ENCODE results near the gene LAMC3. TPM values are rescaled to one million over a fixed set of nuclear protein-coding genes. Genes with fewer than 3 reads are reported as not detected.
A peak's percentile ranks its signal among the peaks of the same experiment; 100 is the strongest.
"Not testable (repeated sequence)": the region's sequence is repeated elsewhere in the genome, so short reads cannot be mapped to it uniquely, and the experiment has no call there.

LAMC3 gene
- total RNA-seq, 1 experiment from 2014 or later: 91.8 TPM

GRCh38 chr9:131097948-131098278, 88.9 kb downstream of the LAMC3 start:
- Histone ChIP-seq H3K4me3 (ENCODE audit: insufficient read depth, low read depth, low read length) (no peak overlapping the region), H3K36me3 (replicated peaks; ENCODE audit: control insufficient read depth, insufficient read depth, low read length) (peaks cover 3% of the 10 kb centered on the region; the same call in 1 of the 2 replicates), H3K27me3 (ENCODE audit: control insufficient read depth, insufficient read depth, low read length) (no peaks in the 10 kb centered on the region)
- DNase-seq: peak; percentile 60

GRCh38 chr9:131098391-131099101, 89.6 kb downstream of the LAMC3 start:
- Histone ChIP-seq H3K4me3 (ENCODE audit: insufficient read depth, low read depth, low read length) (no peak overlapping the region), H3K36me3 (replicated peaks; ENCODE audit: control insufficient read depth, insufficient read depth, low read length) (peaks cover 3% of the 10 kb centered on the region; the same call in 1 of the 2 replicates), H3K27me3 (ENCODE audit: control insufficient read depth, insufficient read depth, low read length) (no peaks in the 10 kb centered on the region)
- DNase-seq: peak; percentile 75

- H3K27me3 ChIP-seq (ENCODE audit: control insufficient read depth, insufficient read depth, low read length): no peaks in the 10 kb centered on the region
- H3K4me3 ChIP-seq (ENCODE audit: insufficient read depth, low read depth, low read length): no peak overlapping the region
- DNase-seq: peak; percentile 38
- peaks cover 3% of the 10 kb centered on the region; the same call in 1 of the 2 replicates for H3K36me3 ChIP-seq (replicated peaks; ENCODE audit: control insufficient read depth, insufficient read depth, low read length)
These were observed 90.2 kb downstream of the LAMC3 start for GRCh38 chr9:131099102-131099606.

- H3K27me3 ChIP-seq (ENCODE audit: control insufficient read depth, insufficient read depth, low read length); H3K4me3 ChIP-seq (ENCODE audit: insufficient read depth, low read depth, low read length); H3K36me3 ChIP-seq (replicated peaks; ENCODE audit: control insufficient read depth, insufficient read depth, low read length); DNase-seq: not testable (repeated sequence)
These were observed 90.9 kb downstream of the LAMC3 start for GRCh38 chr9:131099845-131100244.

- DNase-seq: peak; percentile 56
- Histone ChIP-seq H3K27me3 (ENCODE audit: control insufficient read depth, insufficient read depth, low read length) (no peaks in the 10 kb centered on the region), H3K4me3 (ENCODE audit: insufficient read depth, low read depth, low read length) (no peak overlapping the region)
These were observed 91.5 kb downstream of the LAMC3 start for GRCh38 chr9:131100445-131100844.

GRCh38 chr9:131101207-131101964, 92.4 kb downstream of the LAMC3 start:
- Histone ChIP-seq H3K4me3 (ENCODE audit: insufficient read depth, low read depth, low read length) (no peak overlapping the region), H3K27me3 (ENCODE audit: control insufficient read depth, insufficient read depth, low read length) (no peaks in the 10 kb centered on the region), H3K36me3 (replicated peaks; ENCODE audit: control insufficient read depth, insufficient read depth, low read length) (peaks cover 7% of the 10 kb centered on the region)
- DNase-seq: no peak

More at GRCh38 chr9:131100445-131100844, 91.5 kb downstream of the LAMC3 start:
- H3K36me3 ChIP-seq (replicated peaks; ENCODE audit: control insufficient read depth, insufficient read depth, low read length): peaks cover 3% of the 10 kb centered on the region; the same call in 1 of the 2 replicates

- peaks cover 9% of the 10 kb centered on the region for H3K36me3 ChIP-seq (replicated peaks; ENCODE audit: control insufficient read depth, insufficient read depth, low read length)
- DNase-seq: peak; percentile 49
- H3K27me3 ChIP-seq (ENCODE audit: control insufficient read depth, insufficient read depth, low read length): no peaks in the 10 kb centered on the region
- H3K4me3 ChIP-seq (ENCODE audit: insufficient read depth, low read depth, low read length): no peak overlapping the region
These were observed 94.0 kb downstream of the LAMC3 start for GRCh38 chr9:131103024-131103423.

- H3K4me3 ChIP-seq (ENCODE audit: insufficient read depth, low read depth, low read length): no peak overlapping the region
- H3K27me3 ChIP-seq (ENCODE audit: control insufficient read depth, insufficient read depth, low read length): no peaks in the 10 kb centered on the region
- DNase-seq: no peak
- peaks cover 8% of the 10 kb centered on the region for H3K36me3 ChIP-seq (replicated peaks; ENCODE audit: control insufficient read depth, insufficient read depth, low read length)
These were observed 94.6 kb downstream of the LAMC3 start for GRCh38 chr9:131103535-131103934.

- peak; percentile 81 for DNase-seq
- Histone ChIP-seq H3K36me3 (replicated peaks; ENCODE audit: control insufficient read depth, insufficient read depth, low read length) (peaks cover 7% of the 10 kb centered on the region), H3K27me3 (ENCODE audit: control insufficient read depth, insufficient read depth, low read length) (no peaks in the 10 kb centered on the region), H3K4me3 (ENCODE audit: insufficient read depth, low read depth, low read length) (no peak overlapping the region)
These were observed 95.2 kb downstream of the LAMC3 start for GRCh38 chr9:131104016-131104740.

- Histone ChIP-seq H3K36me3 (replicated peaks; ENCODE audit: control insufficient read depth, insufficient read depth, low read length) (peaks cover 6% of the 10 kb centered on the region), H3K4me3 (ENCODE audit: insufficient read depth, low read depth, low read length) (no peak overlapping the region), H3K27me3 (ENCODE audit: control insufficient read depth, insufficient read depth, low read length) (no peaks in the 10 kb centered on the region)
- DNase-seq: peak; percentile 10
These were observed 97.0 kb downstream of the LAMC3 start for GRCh38 chr9:131105952-131106351.

- Histone ChIP-seq H3K36me3 (replicated peaks; ENCODE audit: control insufficient read depth, insufficient read depth, low read length) (peaks cover 6% of the 10 kb centered on the region), H3K27me3 (ENCODE audit: control insufficient read depth, insufficient read depth, low read length) (no peaks in the 10 kb centered on the region), H3K4me3 (ENCODE audit: insufficient read depth, low read depth, low read length) (no peak overlapping the region)
- DNase-seq: peak; percentile 41
These were observed 98.8 kb downstream of the LAMC3 start for GRCh38 chr9:131107760-131108159.

- H3K4me3 ChIP-seq (ENCODE audit: insufficient read depth, low read depth, low read length): no peak overlapping the region
- H3K27me3 ChIP-seq (ENCODE audit: control insufficient read depth, insufficient read depth, low read length): no peaks in the 10 kb centered on the region
- peak; percentile 60 for DNase-seq
- peaks cover 5% of the 10 kb centered on the region for H3K36me3 ChIP-seq (replicated peaks; ENCODE audit: control insufficient read depth, insufficient read depth, low read length)
These were observed 102.3 kb downstream of the LAMC3 start for GRCh38 chr9:131111186-131111853.

GRCh38 chr9:131111854-131112311, 102.9 kb downstream of the LAMC3 start:
- H3K4me3 ChIP-seq (ENCODE audit: insufficient read depth, low read depth, low read length): no peak overlapping the region
- H3K36me3 ChIP-seq (replicated peaks; ENCODE audit: control insufficient read depth, insufficient read depth, low read length): peaks cover 5% of the 10 kb centered on the region
- peak; percentile 87 for DNase-seq

More at GRCh38 chr9:131111854-131112311, 102.9 kb downstream of the LAMC3 start:
- no peaks in the 10 kb centered on the region for H3K27me3 ChIP-seq (ENCODE audit: control insufficient read depth, insufficient read depth, low read length)

Measured in H7 (cell line).